H1 (cell line): ENCODE data around the gene TCERG1L.

Experiments
- CHD2 ChIP-seq: IDR thresholded peaks from 2 replicates; pipeline ENCODE4 v1.6.1; 2012; ENCODE audit warnings: low read length, improper control_type of control experiment
- GABPA ChIP-seq: IDR thresholded peaks from 2 replicates; pipeline ENCODE4 v1.6.1; 2011; ENCODE audit warnings: mild to moderate bottlenecking, low read length, moderate library complexity, borderline replicate concordance; ENCODE audit not compliant: insufficient read depth
- MAFK ChIP-seq: IDR thresholded peaks from 2 replicates; pipeline ENCODE4 v1.6.1; 2012; ENCODE audit warnings: low read depth, mild to moderate bottlenecking, improper control_type of control experiment, low read length
- POLR2A ChIP-seq, 2 experiments: IDR thresholded peaks; 1 replicate in 1 of 2; 2 replicates in 1 of 2; pipeline ENCODE4 v1.6.1; 2011; ENCODE audit warnings: low read depth in 2 of 2, low read length in 2 of 2, mild to moderate bottlenecking in 2 of 2; ENCODE audit errors: control extremely low read depth in 1 of 2
- RBBP5 ChIP-seq: IDR thresholded peaks from 2 replicates; pipeline ENCODE4 v1.7.1; 2012; ENCODE audit warnings: low read depth, mild to moderate bottlenecking, inconsistent platforms, low read length, moderate library complexity, borderline replicate concordance
- RFX5 ChIP-seq: IDR thresholded peaks from 2 replicates; pipeline ENCODE4 v1.6.1; 2011; ENCODE audit warnings: low read depth, low read length, improper control_type of control experiment, borderline replicate concordance
- SP1 ChIP-seq: IDR thresholded peaks from 2 replicates; pipeline ENCODE4 v1.6.1; 2011; ENCODE audit warnings: low read depth, low read length
- TAF1 ChIP-seq: IDR thresholded peaks from 2 replicates; pipeline ENCODE4 v1.6.1; 2011; ENCODE audit warnings: mild to moderate bottlenecking, low read depth, low read length
- TF ChIP-seq, protein P1 (sequence below), 3 experiments: IDR thresholded peaks; 1 replicate in 2 of 3; 2 replicates in 1 of 3; pipeline versions ENCODE4 v1.5.1 to v1.6.1; 2011; ENCODE audit warnings: low read length in 3 of 3, mild to moderate bottlenecking in 3 of 3, inconsistent platforms in 2 of 3, low read depth in 1 of 3, moderate library complexity in 1 of 3; ENCODE audit not compliant: insufficient read depth in 1 of 3; ENCODE audit errors: control extremely low read depth in 1 of 3
- TF ChIP-seq, protein P2 (sequence below): fragments of 300-600 bp; sonication (generic); IDR thresholded peaks from 2 replicates; pipeline ENCODE4 v1.7.1; 2012; ENCODE audit warnings: low read length, moderate library complexity, mild to moderate bottlenecking, inconsistent platforms; ENCODE audit not compliant: insufficient replicate concordance
- TF ChIP-seq, protein P3 (sequence below): IDR thresholded peaks from 2 replicates; pipeline ENCODE4 v1.6.1; 2011; ENCODE audit warnings: low read length, improper control_type of control experiment

DNA sequence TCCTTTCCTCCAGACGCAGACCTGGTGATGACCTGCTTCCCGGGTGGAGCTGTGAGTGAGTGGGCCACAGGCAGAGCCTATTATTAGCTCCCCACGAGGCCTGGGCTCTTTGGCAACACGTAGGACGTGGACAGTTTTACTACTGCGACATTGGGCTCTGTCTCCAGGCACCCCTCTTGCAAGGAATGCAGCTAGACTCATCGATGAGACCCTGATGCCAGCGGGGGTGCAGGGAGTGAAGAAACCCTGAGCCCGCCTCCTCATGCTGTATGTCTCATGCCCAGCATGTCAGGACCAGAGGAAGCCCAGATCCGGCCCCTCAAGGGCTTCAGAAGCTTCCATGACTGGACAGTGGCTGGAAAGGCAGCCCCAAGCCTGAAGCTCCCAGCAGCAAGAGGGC is 161.9 kb downstream of the TCERG1L start:
- no peak for TF ChIP-seq POLR2A (IDR thresholded peaks at IDR 0.05; ENCODE audit: control extremely low read depth in 1 of 2, low read depth in 2 of 2, low read length in 2 of 2)
- TF ChIP-seq, protein P1, sequence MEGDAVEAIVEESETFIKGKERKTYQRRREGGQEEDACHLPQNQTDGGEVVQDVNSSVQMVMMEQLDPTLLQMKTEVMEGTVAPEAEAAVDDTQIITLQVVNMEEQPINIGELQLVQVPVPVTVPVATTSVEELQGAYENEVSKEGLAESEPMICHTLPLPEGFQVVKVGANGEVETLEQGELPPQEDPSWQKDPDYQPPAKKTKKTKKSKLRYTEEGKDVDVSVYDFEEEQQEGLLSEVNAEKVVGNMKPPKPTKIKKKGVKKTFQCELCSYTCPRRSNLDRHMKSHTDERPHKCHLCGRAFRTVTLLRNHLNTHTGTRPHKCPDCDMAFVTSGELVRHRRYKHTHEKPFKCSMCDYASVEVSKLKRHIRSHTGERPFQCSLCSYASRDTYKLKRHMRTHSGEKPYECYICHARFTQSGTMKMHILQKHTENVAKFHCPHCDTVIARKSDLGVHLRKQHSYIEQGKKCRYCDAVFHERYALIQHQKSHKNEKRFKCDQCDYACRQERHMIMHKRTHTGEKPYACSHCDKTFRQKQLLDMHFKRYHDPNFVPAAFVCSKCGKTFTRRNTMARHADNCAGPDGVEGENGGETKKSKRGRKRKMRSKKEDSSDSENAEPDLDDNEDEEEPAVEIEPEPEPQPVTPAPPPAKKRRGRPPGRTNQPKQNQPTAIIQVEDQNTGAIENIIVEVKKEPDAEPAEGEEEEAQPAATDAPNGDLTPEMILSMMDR (IDR thresholded peaks at IDR 0.05; ENCODE audit: control extremely low read depth in 1 of 3, insufficient read depth in 1 of 3, low read depth in 1 of 3, low read length in 3 of 3), result no peak
- no peak for TF ChIP-seq SP1
- TF ChIP-seq CHD2, result no peak
- TF ChIP-seq, protein P2, sequence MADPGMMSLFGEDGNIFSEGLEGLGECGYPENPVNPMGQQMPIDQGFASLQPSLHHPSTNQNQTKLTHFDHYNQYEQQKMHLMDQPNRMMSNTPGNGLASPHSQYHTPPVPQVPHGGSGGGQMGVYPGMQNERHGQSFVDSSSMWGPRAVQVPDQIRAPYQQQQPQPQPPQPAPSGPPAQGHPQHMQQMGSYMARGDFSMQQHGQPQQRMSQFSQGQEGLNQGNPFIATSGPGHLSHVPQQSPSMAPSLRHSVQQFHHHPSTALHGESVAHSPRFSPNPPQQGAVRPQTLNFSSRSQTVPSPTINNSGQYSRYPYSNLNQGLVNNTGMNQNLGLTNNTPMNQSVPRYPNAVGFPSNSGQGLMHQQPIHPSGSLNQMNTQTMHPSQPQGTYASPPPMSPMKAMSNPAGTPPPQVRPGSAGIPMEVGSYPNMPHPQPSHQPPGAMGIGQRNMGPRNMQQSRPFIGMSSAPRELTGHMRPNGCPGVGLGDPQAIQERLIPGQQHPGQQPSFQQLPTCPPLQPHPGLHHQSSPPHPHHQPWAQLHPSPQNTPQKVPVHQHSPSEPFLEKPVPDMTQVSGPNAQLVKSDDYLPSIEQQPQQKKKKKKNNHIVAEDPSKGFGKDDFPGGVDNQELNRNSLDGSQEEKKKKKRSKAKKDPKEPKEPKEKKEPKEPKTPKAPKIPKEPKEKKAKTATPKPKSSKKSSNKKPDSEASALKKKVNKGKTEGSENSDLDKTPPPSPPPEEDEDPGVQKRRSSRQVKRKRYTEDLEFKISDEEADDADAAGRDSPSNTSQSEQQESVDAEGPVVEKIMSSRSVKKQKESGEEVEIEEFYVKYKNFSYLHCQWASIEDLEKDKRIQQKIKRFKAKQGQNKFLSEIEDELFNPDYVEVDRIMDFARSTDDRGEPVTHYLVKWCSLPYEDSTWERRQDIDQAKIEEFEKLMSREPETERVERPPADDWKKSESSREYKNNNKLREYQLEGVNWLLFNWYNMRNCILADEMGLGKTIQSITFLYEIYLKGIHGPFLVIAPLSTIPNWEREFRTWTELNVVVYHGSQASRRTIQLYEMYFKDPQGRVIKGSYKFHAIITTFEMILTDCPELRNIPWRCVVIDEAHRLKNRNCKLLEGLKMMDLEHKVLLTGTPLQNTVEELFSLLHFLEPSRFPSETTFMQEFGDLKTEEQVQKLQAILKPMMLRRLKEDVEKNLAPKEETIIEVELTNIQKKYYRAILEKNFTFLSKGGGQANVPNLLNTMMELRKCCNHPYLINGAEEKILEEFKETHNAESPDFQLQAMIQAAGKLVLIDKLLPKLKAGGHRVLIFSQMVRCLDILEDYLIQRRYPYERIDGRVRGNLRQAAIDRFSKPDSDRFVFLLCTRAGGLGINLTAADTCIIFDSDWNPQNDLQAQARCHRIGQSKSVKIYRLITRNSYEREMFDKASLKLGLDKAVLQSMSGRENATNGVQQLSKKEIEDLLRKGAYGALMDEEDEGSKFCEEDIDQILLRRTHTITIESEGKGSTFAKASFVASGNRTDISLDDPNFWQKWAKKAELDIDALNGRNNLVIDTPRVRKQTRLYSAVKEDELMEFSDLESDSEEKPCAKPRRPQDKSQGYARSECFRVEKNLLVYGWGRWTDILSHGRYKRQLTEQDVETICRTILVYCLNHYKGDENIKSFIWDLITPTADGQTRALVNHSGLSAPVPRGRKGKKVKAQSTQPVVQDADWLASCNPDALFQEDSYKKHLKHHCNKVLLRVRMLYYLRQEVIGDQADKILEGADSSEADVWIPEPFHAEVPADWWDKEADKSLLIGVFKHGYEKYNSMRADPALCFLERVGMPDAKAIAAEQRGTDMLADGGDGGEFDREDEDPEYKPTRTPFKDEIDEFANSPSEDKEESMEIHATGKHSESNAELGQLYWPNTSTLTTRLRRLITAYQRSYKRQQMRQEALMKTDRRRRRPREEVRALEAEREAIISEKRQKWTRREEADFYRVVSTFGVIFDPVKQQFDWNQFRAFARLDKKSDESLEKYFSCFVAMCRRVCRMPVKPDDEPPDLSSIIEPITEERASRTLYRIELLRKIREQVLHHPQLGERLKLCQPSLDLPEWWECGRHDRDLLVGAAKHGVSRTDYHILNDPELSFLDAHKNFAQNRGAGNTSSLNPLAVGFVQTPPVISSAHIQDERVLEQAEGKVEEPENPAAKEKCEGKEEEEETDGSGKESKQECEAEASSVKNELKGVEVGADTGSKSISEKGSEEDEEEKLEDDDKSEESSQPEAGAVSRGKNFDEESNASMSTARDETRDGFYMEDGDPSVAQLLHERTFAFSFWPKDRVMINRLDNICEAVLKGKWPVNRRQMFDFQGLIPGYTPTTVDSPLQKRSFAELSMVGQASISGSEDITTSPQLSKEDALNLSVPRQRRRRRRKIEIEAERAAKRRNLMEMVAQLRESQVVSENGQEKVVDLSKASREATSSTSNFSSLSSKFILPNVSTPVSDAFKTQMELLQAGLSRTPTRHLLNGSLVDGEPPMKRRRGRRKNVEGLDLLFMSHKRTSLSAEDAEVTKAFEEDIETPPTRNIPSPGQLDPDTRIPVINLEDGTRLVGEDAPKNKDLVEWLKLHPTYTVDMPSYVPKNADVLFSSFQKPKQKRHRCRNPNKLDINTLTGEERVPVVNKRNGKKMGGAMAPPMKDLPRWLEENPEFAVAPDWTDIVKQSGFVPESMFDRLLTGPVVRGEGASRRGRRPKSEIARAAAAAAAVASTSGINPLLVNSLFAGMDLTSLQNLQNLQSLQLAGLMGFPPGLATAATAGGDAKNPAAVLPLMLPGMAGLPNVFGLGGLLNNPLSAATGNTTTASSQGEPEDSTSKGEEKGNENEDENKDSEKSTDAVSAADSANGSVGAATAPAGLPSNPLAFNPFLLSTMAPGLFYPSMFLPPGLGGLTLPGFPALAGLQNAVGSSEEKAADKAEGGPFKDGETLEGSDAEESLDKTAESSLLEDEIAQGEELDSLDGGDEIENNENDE, result no peak
- TF ChIP-seq RBBP5, result no peak
- no peak for TF ChIP-seq GABPA
- TF ChIP-seq RFX5, result no peak
- no peak for TF ChIP-seq TAF1
- TF ChIP-seq, protein P3, sequence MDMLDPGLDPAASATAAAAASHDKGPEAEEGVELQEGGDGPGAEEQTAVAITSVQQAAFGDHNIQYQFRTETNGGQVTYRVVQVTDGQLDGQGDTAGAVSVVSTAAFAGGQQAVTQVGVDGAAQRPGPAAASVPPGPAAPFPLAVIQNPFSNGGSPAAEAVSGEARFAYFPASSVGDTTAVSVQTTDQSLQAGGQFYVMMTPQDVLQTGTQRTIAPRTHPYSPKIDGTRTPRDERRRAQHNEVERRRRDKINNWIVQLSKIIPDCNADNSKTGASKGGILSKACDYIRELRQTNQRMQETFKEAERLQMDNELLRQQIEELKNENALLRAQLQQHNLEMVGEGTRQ, result no peak
- no peak for TF ChIP-seq MAFK
